ENCODE measurements around the gene ECI1. TPM values are rescaled to one million over a fixed set of nuclear protein-coding genes. Genes with fewer than 3 reads are reported as not detected.
A peak's percentile ranks its signal among the peaks of the same experiment; 100 is the strongest.

Gene ECI1
- total and polyA plus RNA-seq, 2 of the 13 experiments (the other 11 are each of a cell fraction or from before 2014, with no cell fraction given), result 82.0 to 102 TPM

- no peak for TF ChIP-seq ZNF784 (CRISPR knock-in tag; IDR thresholded peaks at IDR 0.05; ENCODE audit: borderline replicate concordance)
- no peak for TF ChIP-seq SKI (IDR thresholded peaks at IDR 0.05; ENCODE audit: partially characterized antibody)
- no peak for TF ChIP-seq ZNF510 (CRISPR knock-in tag; IDR thresholded peaks at IDR 0.05; ENCODE audit: low read depth)
- TF ChIP-seq ZNF569 (CRISPR knock-in tag; IDR thresholded peaks at IDR 0.05; ENCODE audit: borderline replicate concordance), result no peak
- TF ChIP-seq POGK (CRISPR knock-in tag; conservative IDR thresholded peaks at IDR 0.05), result no peak
- TF ChIP-seq RCOR2 (CRISPR knock-in tag; IDR thresholded peaks at IDR 0.05), result peak; percentile 96
- no peak for TF ChIP-seq IKZF1 (IDR thresholded peaks at IDR 0.05)
- no peak; the same call in 1 of the 2 replicates for TF ChIP-seq PRDM4 (CRISPR knock-in tag; IDR thresholded peaks at IDR 0.05; ENCODE audit: borderline replicate concordance)
- no peak for TF ChIP-seq ZNF180 (CRISPR knock-in tag; IDR thresholded peaks at IDR 0.05; ENCODE audit: borderline replicate concordance, low read depth)
- no peak for TF ChIP-seq FOXA3 (CRISPR knock-in tag; IDR thresholded peaks at IDR 0.05)
- TF ChIP-seq HHEX (CRISPR knock-in tag; IDR thresholded peaks at IDR 0.05), result no peak
- no peak for TF ChIP-seq ZNF274 (CRISPR knock-in tag; IDR thresholded peaks at IDR 0.05)
- TF ChIP-seq ZNF841 (CRISPR knock-in tag; IDR thresholded peaks at IDR 0.05; ENCODE audit: borderline replicate concordance), result no peak
- TF ChIP-seq SP4 (CRISPR knock-in tag; IDR thresholded peaks at IDR 0.05), result no peak
- no peak for TF ChIP-seq ZNF7 (CRISPR knock-in tag; IDR thresholded peaks at IDR 0.05)
- TF ChIP-seq EP300 (IDR thresholded peaks at IDR 0.05; ENCODE audit: low read depth in 2 of 2, low read length in 2 of 2), result no peak
- no peak for TF ChIP-seq EP300 (CRISPR knock-in tag; IDR thresholded peaks at IDR 0.05; ENCODE audit: borderline replicate concordance)
- no peak for TF ChIP-seq ZNF260 (CRISPR knock-in tag; IDR thresholded peaks at IDR 0.05; ENCODE audit: borderline replicate concordance, low read depth)
- no peak for TF ChIP-seq MBD4 (IDR thresholded peaks at IDR 0.05; ENCODE audit: borderline replicate concordance, low read length)
- no peak for TF ChIP-seq ZFP82 (CRISPR knock-in tag; IDR thresholded peaks at IDR 0.05; ENCODE audit: borderline replicate concordance)
- no peak for TF ChIP-seq TCF7L2 (IDR thresholded peaks at IDR 0.05; ENCODE audit: low read depth, low read length)
- TF ChIP-seq ARNTL (CRISPR knock-in tag; IDR thresholded peaks at IDR 0.05), result no peak
- TF ChIP-seq BATF2 (CRISPR knock-in tag; IDR thresholded peaks at IDR 0.05), result no peak
- TF ChIP-seq ZNF589 (CRISPR knock-in tag; conservative IDR thresholded peaks at IDR 0.05), result no peak
- no peak for TF ChIP-seq POGZ (CRISPR knock-in tag; IDR thresholded peaks at IDR 0.05)
- no peak for TF ChIP-seq GLI4 (CRISPR knock-in tag; IDR thresholded peaks at IDR 0.05; ENCODE audit: borderline replicate concordance)
- no peak for TF ChIP-seq HCFC1 (IDR thresholded peaks at IDR 0.05; ENCODE audit: low read depth, low read length)
- TF ChIP-seq HNRNPL (IDR thresholded peaks at IDR 0.05; ENCODE audit: low read depth, low read length), result no peak
These were observed 56.5 kb downstream of the ECI1 start (continued) for GRCh38 chr16:2194852-2195321.

All from HepG2 (cell line).